NT2/D1 (cell line): ENCODE results near the gene RNF13.
"Not testable (repeated sequence)": the region's sequence is repeated elsewhere in the genome, so short reads cannot be mapped to it uniquely, and the experiment has no call there.

Experiments
- DNase-seq: peaks from one replicate; pipeline ENCODE4 v3.0.0-alpha.2; 2011; ENCODE audit warnings: low read depth, low spot score
- H3K27me3 ChIP-seq: 2 replicates; pipeline ENCODE4 v1.6.0; 2011; ENCODE audit warnings: mild to moderate bottlenecking; ENCODE audit not compliant: insufficient read length, insufficient read depth
- H3K36me3 ChIP-seq: 2 replicates; pipeline ENCODE4 v1.6.1; 2011; ENCODE audit warnings: mild to moderate bottlenecking, low read length, mixed read lengths; ENCODE audit not compliant: insufficient read depth, insufficient read length
- H3K4me1 ChIP-seq: 2 replicates; pipeline ENCODE4 v1.5.1; 2011; ENCODE audit not compliant: insufficient read depth, insufficient read length
- H3K4me3 ChIP-seq: 2 replicates; pipeline ENCODE4 v1.5.1; 2011; ENCODE audit warnings: low read depth; ENCODE audit not compliant: insufficient read length
- H3K9ac ChIP-seq: 2 replicates; pipeline ENCODE4 v1.6.0; 2011; ENCODE audit warnings: low read depth; ENCODE audit not compliant: insufficient read length
- H3K9me3 ChIP-seq: 2 replicates; pipeline ENCODE4 v1.5.1; 2011; ENCODE audit warnings: mild to moderate bottlenecking, low read length; ENCODE audit not compliant: insufficient read depth
- SUZ12 ChIP-seq: IDR thresholded peaks from 2 replicates; pipeline ENCODE4 v1.6.1; 2011; ENCODE audit not compliant: insufficient read length, insufficient read depth; ENCODE audit errors: extremely low read depth
- YY1 ChIP-seq: IDR thresholded peaks from 2 replicates; pipeline ENCODE4 v1.6.1; 2011; ENCODE audit not compliant: insufficient read length, insufficient read depth
- ZNF274 ChIP-seq: IDR thresholded peaks from 2 replicates; pipeline ENCODE4 v1.6.1; 2011; ENCODE audit warnings: mild to moderate bottlenecking, low read depth, low read length

RNF13 gene

GRCh38 chr3:149969940-149970715 lies 157.1 kb downstream of the RNF13 start:
- Histone ChIP-seq H3K9ac (peak overlapping the region; percentile 97), H3K27me3 (no peaks in the 10 kb centered on the region), H3K36me3 (peaks cover 23% of the 10 kb centered on the region), H3K9me3 (no peaks in the 10 kb centered on the region), H3K4me3 (peak overlapping the region; percentile 85), H3K4me1 (no peaks in the 10 kb centered on the region)
- DNase-seq = peak; percentile 63
- TF ChIP-seq YY1 (no peak), ZNF274 (no peak)

- TF ChIP-seq YY1 (peak; percentile 34), ZNF274 (no peak), SUZ12 (no peak)
- peaks cover 17% of the 10 kb centered on the region for H3K36me3 ChIP-seq
- no peak for DNase-seq
- H3K4me3 ChIP-seq = peak within 1 kb of the TSS; percentile 85
- H3K27me3 ChIP-seq = no peaks in the 10 kb centered on the region
- peak within 1 kb of the TSS; percentile 97 for H3K9ac ChIP-seq
- no peaks in the 10 kb centered on the region for H3K4me1 ChIP-seq
- H3K9me3 ChIP-seq = no peaks in the 10 kb centered on the region
These were observed 157.8 kb downstream of the RNF13 start, which contains the start of gene PFN2 for GRCh38 chr3:149970716-149971402. Gene PFN2, minus strand, starts transcription at chr3:149970895. Its CDS starts 39 bp downstream, at chr3:149970856.

GRCh38 chr3:149971403-149972075 lies 158.5 kb downstream of the RNF13 start:
- H3K9me3 ChIP-seq = no peaks in the 10 kb centered on the region
- H3K9ac ChIP-seq = peak overlapping the region; percentile 89
- peak; percentile 52 for DNase-seq
- TF ChIP-seq SUZ12 (no peak), ZNF274 (no peak), YY1 (no peak)
- peak overlapping the region; percentile 85 for H3K4me3 ChIP-seq
- H3K36me3 ChIP-seq = peaks cover 11% of the 10 kb centered on the region
- H3K4me1 ChIP-seq = no peaks in the 10 kb centered on the region
- H3K27me3 ChIP-seq = no peaks in the 10 kb centered on the region

GRCh38 chr3:149975919-149976318 lies 162.9 kb downstream of the RNF13 start:
- Histone ChIP-seq H3K9ac (no peak overlapping the region), H3K4me3 (no peak overlapping the region), H3K9me3 (no peaks in the 10 kb centered on the region), H3K36me3 (no peaks in the 10 kb centered on the region), H3K4me1 (no peaks in the 10 kb centered on the region), H3K27me3 (no peaks in the 10 kb centered on the region)
- TF ChIP-seq SUZ12 (no peak), YY1 (no peak), ZNF274 (no peak)
- no peak for DNase-seq

- H3K4me3 ChIP-seq = no peak overlapping the region
- TF ChIP-seq SUZ12 (no peak), ZNF274 (no peak), YY1 (no peak)
- no peaks in the 10 kb centered on the region for H3K27me3 ChIP-seq
- no peaks in the 10 kb centered on the region for H3K36me3 ChIP-seq
- H3K9me3 ChIP-seq = no peaks in the 10 kb centered on the region
- no peaks in the 10 kb centered on the region for H3K4me1 ChIP-seq
- no peak overlapping the region for H3K9ac ChIP-seq
- DNase-seq = no peak
These were observed 164.4 kb downstream of the RNF13 start for GRCh38 chr3:149977386-149977785.

- not testable (repeated sequence) for H3K4me3 ChIP-seq, H3K27me3 ChIP-seq, H3K36me3 ChIP-seq, H3K4me1 ChIP-seq, DNase-seq, H3K9me3 ChIP-seq, H3K9ac ChIP-seq
These were observed 169.0 kb downstream of the RNF13 start for GRCh38 chr3:149981979-149982378.

GRCh38 chr3:149983053-149983452 lies 170.0 kb downstream of the RNF13 start:
- DNase-seq, H3K4me1 ChIP-seq, H3K27me3 ChIP-seq, H3K9me3 ChIP-seq, H3K4me3 ChIP-seq, H3K36me3 ChIP-seq, H3K9ac ChIP-seq: not testable (repeated sequence)
